PC-3 (cell line): Measurements from ENCODE around the gene JAG2.

ENCODE experiments used
- EZH2 ChIP-seq: fragments of 300-600 bp; sonication (generic); IDR thresholded peaks from one replicate; pipeline ENCODE4 v1.6.1; 2017; ENCODE audit warnings: antibody characterized with exemption, mild to moderate bottlenecking, low read length; ENCODE audit not compliant: unreplicated experiment
- TF ChIP-seq, protein P1 (sequence below): fragments of 300-600 bp; sonication (generic); conservative IDR thresholded peaks from 2 replicates; pipeline ENCODE4 v1.5.1; 2017; ENCODE audit warnings: antibody characterized with exemption, low read depth, mild to moderate bottlenecking, low read length

DNA sequence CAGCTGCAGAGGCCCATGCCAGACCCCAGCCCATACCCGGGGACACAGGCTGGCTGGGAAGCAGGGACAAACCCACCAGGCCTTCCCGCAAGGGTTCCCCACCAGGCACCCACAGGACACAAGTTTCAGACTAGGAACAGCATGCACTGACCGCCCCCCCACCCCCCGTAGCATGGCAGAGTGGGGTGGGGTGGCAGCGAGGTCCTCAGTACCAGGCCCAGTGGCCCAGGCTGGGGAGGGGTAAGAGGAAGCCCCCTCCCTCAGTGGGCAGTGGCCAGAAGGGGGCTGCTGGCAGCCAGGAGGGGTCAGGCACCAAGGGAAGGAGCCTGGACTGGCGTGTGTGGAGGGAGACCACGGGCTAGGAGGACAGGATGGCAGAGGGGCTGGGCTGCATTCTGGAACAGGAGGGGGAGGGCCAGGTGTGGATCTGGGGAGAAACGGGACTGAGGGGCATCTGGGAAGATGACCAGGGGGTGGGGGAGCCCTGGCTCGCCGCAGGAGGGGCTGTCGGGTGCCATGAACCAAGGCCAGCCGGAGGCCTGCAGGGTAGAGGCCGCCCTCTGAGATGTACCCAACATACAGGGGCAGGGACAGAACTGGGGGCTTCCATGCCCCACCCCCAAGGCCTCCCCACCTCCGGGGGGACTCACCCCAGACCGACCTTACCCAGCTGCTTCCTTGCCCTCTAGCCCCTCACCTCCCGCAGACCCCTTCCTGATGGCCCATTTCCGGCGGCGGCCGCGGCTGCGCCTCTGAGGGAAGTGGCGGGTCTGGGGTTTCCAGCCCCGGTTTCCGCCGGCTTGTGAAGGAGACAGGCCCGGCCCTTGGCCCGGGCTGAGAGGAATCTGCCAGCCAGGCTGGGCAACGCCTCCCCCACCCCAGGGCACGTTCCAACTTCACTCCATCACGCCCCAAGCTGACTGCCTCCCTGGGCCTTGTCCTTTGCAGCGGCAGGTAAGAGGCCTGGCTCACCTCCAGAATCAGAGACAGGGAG, 5.6 kb upstream of the JAG2 start:
- TF ChIP-seq, protein P1, sequence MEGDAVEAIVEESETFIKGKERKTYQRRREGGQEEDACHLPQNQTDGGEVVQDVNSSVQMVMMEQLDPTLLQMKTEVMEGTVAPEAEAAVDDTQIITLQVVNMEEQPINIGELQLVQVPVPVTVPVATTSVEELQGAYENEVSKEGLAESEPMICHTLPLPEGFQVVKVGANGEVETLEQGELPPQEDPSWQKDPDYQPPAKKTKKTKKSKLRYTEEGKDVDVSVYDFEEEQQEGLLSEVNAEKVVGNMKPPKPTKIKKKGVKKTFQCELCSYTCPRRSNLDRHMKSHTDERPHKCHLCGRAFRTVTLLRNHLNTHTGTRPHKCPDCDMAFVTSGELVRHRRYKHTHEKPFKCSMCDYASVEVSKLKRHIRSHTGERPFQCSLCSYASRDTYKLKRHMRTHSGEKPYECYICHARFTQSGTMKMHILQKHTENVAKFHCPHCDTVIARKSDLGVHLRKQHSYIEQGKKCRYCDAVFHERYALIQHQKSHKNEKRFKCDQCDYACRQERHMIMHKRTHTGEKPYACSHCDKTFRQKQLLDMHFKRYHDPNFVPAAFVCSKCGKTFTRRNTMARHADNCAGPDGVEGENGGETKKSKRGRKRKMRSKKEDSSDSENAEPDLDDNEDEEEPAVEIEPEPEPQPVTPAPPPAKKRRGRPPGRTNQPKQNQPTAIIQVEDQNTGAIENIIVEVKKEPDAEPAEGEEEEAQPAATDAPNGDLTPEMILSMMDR, result no peak
- TF ChIP-seq EZH2, result no peak
